Raji (cell line): ENCODE results near the gene LMNB1.
A peak's percentile ranks its signal among the peaks of the same experiment; 100 is the strongest.

Experiments used
- POLR2A ChIP-seq: IDR thresholded peaks from 2 replicates; pipeline ENCODE4 v1.6.1; 2011; ENCODE audit warnings: low read depth, low read length, control low read depth; ENCODE audit not compliant: insufficient read depth

Gene LMNB1

GRCh38 chr5:126848253-126848652 is 71.3 kb downstream of the LMNB1 start:
- TF ChIP-seq POLR2A = no peak

DNA sequence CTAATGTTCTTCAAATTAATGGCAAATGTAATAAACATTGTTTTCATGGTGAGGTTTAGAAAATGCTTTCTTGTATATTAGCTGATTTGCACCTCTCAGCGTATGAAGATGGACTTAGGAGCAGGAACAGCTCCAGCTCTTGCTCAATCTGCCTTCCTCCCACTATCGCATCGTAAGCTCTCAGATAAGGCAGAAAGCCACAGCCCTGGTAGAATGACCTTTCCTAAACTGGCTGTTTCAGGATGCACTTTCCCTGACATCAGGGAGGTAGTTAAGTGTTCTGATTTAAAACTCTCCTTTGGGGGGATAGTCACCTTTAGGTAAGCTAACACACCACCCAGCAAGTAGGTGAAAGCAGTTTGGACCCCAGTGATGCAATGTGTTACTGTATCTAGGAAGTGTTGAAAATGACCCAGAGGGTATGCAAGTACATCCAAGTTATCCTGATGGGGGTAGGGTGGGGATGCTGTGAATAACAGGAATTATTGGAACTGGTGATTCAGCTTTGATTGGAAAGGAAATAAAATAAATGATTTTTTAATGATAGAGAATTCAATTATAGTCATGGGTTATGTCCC is 72.3 kb downstream of the LMNB1 start:
- TF ChIP-seq POLR2A = no peak

GRCh38 chr5:126851501-126852011 is 74.6 kb downstream of the LMNB1 start:
- TF ChIP-seq POLR2A = no peak

DNA sequence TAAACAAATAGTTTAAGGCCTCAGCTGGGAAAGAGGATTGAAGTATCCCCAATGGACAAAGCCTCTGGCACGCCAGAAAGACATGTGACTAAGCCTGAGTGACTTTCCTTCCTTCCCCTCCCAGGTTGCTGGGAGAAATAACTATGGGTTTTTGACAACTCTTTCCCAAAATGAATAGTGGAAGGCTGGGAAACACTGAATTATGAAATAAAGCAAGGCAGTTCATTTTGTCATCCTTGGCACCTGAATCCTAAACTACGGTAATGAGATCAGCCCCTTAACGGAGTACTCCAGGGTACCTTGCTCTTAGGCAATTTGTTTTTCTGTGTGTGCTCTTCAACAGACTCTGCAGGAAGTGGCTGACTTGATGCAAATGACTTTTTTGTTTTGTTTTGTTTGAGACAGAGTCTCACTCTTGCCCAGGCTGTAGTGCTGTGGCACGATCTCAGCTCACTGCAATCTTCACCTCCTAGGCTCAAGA is 75.2 kb downstream of the LMNB1 start:
- 0 out of 2 replicates have a peak, but pooled peaks have one; percentile 39 for TF ChIP-seq POLR2A

- TF ChIP-seq POLR2A = no peak
These were observed 75.9 kb downstream of the LMNB1 start for GRCh38 chr5:126852841-126853271.

DNA sequence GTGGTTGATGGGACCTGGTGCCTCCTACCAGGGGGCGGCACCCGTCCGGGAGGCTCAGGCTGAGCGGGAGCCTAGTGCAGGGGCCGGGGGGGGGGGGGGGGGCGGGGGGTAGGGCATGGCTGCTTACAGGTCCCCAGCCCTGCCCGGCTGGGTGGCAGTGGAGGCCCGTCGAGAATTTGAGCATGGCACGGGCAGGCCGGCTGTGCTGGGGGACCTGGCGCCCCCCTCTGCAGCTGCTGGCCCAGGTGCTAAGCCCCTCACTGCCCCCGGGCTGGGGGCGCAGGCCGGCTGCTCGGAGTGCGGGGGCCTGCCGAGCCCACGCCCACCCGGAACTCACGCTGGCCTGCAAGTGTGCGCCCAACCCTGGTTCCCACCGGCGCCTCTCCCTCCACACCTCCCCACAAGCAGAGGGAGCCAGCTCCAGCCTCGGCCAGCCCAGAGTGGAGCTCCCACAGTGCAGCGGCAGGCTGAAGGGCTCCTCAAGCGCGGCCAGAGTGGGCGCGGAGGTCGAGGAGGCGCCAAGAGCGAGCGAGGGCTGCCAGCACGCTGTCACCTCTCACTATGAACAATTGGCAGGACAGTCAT is 77.7 kb downstream of the LMNB1 start:
- TF ChIP-seq POLR2A = no peak

DNA sequence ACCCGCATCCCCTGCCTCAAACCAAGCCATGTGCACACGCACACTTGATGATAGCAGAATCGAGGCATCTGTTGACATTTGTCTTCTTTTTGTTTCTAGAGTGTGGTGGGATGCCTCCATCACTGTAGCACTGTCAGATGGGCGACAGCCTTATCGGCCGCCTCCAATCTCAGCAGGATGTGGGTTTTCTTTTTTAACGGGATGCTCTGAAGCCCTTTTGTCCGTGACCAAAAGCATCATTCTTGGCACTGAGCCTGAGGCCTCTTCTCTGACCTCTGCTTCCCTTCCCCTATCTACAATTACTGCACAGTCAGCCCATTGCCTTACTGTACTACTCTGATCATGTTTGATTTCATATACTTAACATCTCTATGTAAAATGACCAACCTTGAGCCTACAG is 78.3 kb downstream of the LMNB1 start:
- TF ChIP-seq POLR2A = no peak

DNA sequence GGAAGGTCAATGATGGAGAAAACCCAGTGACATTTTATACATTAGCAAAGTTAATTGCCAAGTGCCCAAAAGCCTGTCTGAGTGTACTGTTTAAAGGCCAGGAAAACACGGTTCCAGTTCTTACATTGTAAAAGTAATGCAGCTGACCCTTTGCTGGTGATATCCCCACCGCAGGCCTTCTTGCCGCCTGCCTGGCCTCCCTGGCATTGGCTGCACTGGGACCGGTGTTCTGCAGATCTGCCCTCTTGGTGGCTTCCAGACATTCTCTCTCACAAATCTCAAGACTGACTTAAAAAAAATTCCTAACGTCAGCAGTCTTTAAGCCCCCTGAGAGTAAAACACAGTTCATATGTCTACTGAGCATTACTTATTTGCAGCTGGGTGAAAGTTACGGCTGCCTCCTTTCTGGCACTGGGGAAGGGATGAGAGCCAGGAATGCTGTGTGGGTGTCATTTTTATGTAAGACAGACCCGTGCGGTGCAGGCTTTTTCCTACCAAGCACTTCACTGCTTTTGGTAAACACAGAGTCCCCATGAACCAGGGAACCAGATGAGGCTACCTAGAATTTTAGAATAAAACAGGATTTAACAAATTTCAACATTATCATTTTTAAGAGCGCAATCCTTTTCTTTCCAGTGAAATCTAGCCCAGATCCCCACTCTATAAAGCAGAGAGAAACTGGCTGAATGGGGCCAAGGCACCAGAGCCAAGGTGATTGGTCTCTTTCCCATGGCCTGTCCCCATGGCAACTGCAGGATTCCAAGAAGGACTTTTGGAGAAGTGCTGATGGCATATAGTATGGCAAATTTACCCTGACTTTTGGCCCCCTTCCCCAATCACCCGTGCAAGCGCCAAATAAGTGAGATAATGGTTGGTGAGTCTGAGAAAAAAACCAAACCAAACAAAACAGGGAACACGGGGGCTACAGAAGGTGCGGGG is 80.8 kb downstream of the LMNB1 start:
- TF ChIP-seq POLR2A = no peak

DNA sequence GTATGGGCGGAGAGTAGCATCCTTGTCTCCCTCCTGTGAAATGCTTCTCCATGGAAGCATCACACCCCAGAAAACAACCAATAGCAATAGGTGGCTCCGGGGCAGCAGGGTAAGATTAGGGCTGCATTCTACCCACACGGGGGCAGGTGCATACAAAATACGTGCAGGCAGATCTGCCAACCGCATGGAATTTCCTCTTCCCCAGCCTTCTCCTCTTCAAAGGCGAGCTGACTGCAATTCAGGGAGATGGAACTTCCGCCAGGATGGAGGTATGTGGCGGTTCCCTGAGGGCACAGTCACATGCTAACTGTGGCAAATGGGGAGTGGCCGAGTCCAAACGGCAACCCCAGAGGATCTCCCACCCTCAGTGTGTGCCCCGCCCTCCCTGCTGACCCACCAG is 81.5 kb downstream of the LMNB1 start:
- TF ChIP-seq POLR2A = no peak

DNA sequence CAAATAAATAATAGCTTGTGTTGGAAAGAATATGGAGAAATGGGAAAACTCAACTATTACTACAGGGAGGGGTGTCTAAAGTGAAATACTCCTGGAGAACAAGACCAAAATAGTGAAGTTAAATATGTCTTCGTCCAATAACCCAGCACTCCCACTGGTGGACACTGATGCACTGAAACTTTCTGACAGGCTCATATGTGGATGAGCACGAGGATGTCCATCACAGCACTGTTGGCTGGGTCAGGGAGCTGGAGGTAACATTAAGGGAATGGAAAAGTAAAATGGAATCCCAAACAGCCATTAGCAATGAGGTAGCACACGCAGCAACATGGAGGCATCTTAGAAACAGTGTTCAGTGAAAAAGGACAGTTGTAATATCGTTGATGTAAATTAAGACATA is 86.5 kb downstream of the LMNB1 start:
- TF ChIP-seq POLR2A = no peak

DNA sequence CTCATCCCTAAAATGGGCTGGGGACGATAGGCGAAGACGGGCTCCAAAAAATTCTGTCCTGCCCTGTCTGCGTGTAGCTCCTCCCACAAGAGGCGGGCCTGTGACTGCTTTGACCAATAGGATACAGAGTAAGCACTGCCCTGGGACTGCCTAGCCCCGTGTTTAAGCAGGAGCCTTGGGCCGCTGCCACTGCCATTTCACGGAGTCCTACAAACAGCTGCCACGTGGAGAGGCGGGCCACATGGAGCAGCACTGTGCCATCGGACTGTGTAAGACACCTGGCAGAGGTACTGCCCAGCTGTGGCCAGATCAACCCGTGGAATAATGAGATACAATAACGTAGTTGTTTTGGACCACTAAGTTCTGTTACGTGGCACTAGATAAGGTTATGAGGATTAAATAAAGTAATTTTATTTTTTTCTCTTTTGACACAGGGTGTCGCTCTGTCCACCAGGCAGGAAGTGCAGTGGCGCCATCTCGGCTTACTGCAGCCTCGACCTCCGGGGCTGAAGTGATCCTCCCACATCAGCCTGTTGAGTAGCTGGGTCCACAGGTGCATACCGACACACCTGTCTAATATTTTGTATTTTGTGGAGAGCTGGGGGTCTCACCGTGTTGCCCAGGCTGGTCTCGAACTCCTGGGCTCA is 87.2 kb downstream of the LMNB1 start:
- TF ChIP-seq POLR2A = no peak

DNA sequence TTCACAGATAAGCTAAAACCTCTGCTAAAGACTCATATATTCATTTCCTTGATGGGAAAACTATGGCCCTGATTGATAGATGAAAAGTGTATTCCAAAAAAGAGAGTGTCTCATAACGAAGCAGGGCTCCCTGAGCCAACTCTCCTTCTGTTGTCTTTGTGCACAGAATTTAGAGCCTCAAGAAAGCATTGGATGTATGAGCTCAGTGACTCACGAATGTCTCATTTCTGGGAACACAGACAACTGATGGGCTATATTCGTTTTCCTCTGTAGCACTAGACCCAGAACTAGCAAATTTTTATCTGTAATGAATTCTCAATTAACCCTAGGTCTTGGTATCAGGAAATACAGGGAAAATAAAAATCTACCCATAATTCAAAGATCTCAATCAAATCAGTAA is 88.4 kb downstream of the LMNB1 start:
- TF ChIP-seq POLR2A = no peak

DNA sequence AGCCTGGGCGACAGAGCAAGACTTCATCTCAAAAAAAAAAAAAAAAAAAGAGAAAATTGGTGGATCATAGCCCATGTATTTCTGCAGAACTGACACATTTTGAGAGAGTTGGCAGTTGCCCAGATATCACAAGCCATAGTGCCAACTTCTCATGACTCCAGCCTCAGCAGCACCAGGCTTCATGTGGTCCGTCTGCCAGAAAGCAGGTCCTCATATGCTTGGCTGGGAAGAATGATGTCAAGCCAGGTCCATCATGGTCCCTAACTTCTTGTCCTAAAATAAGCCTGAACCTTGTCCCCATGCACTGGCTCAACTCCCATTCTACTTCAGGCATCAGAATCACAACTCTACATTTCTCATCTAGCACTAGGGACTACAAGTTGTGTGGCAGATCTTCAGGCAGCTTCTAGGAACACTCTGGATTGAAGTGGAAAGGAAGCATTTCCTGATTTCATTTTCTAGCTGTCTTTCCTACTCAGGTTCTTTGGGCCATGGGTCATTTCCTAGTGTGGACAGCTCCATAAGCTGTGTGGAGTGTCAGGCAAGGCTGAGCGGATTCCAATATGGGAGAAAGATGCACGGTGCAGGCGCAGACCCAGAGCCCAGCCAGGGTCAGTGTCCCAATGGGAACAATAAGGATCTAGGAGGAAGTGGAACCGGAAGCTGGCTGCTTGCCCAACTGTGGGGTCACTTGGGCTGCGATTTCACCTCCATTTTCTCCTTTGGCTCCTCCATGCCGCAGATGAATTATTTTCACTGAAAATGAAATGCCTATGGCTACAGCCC is 90.1 kb downstream of the LMNB1 start:
- TF ChIP-seq POLR2A = no peak

DNA sequence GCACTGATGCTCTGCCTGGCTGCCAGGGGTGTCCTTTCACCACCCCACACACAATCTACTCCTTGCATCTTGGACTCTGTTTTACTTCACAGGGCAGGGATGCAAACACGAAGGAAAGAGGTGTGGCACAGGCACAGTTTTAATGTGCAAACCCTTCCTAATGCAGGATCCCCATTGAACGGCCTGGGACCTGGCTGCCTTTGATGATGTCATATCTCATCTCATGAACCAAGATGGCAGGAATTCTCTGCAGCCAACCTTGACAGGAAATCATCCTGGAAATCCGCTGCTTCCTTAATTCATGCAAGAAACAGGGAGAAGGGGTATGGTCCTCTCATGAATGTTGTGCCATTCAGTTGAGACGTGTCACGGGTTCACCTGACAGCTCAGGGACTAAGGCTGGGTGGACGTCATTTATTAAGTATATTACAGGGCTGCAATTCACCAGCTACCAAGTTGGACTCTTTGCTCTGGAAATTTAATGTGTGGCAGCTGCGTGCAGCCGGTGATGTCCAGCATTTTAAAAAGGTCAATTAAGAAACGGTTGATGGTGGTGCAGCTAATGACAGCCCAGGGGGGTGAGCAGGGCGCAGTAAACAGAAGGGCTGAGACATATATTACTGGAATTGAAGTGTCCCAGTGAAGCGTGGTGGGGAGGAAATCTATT is 91.5 kb downstream of the LMNB1 start:
- TF ChIP-seq POLR2A = no peak

GRCh38 chr5:126869005-126869451 is 92.1 kb downstream of the LMNB1 start:
- no peak for TF ChIP-seq POLR2A
